GM21367 (cell line): Measurements from ENCODE around the gene DAP3.
"Not testable (repeated sequence)": the region's sequence is repeated elsewhere in the genome, so short reads cannot be mapped to it uniquely, and the experiment has no call there.

Experiments used
- ATAC-seq: cut with Tn5 transposase; IDR thresholded peaks from one replicate; pipeline ENCODE4 v1.9.1; 2021; ENCODE audit not compliant: unreplicated experiment

Gene DAP3

GRCh38 chr1:155715777-155716176 lies 26.9 kb downstream of the DAP3 start:
- ATAC-seq: no peak

- no peak for ATAC-seq
These were observed 28.1 kb downstream of the DAP3 start for GRCh38 chr1:155717041-155717440.

GRCh38 chr1:155718524-155719115 lies 29.7 kb downstream of the DAP3 start:
- ATAC-seq: not testable (repeated sequence)

DNA sequence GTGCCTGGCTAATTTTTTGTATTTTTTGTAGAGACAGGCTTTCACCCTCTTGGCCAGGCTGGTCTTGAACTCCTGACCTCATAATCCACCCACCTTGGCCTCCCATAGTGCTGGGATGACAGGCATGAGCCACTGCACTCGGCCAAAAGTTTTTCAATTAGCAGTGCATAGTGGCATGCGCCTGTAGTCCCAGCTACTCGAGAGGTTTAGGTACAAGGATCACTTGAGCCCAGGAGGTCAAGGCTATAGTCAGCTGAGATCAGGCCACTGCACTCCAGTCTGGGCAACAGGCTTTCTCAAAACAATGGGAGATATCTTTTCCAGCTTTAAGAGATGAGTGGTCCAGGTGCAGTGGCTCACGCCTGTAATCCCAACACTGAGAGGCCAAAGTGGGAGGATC lies 30.8 kb downstream of the DAP3 start:
- ATAC-seq: no peak

- ATAC-seq: no peak
These were observed 36.3 kb downstream of the DAP3 start for GRCh38 chr1:155725142-155725541.

- ATAC-seq: no peak
These were observed 40.4 kb downstream of the DAP3 start for GRCh38 chr1:155729031-155729898.

- no peak for ATAC-seq
These were observed 52.1 kb downstream of the DAP3 start for GRCh38 chr1:155740995-155741394.

DNA sequence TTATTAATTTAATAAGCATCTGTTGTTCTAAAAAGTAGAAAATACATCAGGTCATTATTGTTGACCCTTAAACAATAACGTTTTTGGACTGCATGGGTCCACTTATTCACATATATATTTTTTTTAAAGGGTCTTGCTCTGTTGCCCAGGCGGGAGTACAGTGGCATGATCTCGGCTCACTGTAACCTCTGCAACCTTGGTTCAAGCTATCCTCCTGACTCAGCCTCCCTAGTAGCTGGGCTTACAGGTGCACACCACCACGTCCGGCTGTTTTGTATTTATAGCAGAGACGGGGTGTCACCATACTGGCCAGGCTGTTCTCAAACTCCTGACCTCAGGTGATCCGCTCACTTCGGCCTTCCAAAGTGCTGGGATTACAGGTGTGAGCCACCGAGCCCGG lies 53.0 kb downstream of the DAP3 start:
- no peak for ATAC-seq

- no peak for ATAC-seq
These were observed 55.9 kb downstream of the DAP3 start for GRCh38 chr1:155744711-155745283.

- peak; percentile 83 for ATAC-seq
These were observed 56.7 kb downstream of the DAP3 start for GRCh38 chr1:155745284-155746228.

DNA sequence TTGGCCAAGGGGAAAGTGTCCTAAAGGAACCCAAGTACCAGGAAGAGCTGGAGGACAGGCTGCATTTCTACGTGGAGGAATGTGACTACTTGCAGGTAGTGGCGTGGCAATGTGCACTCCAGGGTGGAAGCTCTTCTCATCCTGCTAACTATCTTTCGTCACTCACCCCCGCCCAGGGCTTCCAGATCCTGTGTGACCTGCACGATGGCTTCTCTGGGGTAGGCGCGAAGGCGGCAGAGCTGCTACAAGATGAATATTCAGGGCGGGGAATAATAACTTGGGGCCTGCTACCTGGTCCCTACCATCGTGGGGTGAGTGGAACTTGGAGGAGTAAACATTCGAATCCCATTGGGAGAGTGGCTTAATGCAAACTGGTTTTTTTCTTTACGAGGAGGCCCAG lies 58.7 kb downstream of the DAP3 start:
- not testable (repeated sequence) for ATAC-seq

DNA sequence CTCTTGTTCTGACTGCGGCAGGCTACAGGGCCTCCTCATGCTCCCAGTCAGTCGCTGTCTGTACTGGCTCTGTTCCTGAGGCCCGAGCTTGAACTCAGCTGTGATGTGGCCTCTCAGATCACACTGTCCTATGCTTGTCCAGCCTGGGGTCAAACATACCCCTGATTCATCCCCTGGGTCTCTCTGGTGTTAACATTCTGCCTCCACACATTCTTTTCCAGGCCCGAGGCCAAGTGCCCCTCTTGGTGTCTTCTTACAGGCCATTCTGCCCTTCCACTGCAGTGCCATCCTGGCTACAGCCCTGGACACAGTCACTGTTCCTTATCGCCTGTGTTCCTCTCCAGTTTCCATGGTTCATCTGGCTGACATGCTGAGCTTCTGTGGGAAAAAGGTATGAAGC lies 59.2 kb downstream of the DAP3 start:
- ATAC-seq: not testable (repeated sequence)

DNA sequence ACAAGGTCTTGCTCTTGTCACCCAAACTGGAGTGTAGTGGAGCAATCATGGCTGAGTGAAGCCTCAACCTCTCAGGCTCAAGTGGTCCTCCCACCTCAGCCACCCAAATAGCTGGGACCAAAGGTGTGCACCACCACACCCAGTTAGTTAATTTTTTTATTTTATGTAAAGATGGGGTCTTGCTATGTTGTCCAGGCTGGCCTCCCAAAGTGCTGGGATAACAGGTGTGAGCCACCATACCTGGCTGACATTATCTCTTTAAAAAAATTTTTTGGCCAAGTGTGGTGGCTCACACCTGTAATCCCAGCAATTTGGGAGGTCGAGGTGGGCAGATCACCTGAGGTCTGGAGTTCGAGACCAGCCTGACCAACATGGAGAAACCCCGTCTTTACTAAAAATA lies 70.1 kb downstream of the DAP3 start:
- ATAC-seq: not testable (repeated sequence)

GRCh38 chr1:155759966-155760630 lies 71.2 kb downstream of the DAP3 start:
- no peak for ATAC-seq

DNA sequence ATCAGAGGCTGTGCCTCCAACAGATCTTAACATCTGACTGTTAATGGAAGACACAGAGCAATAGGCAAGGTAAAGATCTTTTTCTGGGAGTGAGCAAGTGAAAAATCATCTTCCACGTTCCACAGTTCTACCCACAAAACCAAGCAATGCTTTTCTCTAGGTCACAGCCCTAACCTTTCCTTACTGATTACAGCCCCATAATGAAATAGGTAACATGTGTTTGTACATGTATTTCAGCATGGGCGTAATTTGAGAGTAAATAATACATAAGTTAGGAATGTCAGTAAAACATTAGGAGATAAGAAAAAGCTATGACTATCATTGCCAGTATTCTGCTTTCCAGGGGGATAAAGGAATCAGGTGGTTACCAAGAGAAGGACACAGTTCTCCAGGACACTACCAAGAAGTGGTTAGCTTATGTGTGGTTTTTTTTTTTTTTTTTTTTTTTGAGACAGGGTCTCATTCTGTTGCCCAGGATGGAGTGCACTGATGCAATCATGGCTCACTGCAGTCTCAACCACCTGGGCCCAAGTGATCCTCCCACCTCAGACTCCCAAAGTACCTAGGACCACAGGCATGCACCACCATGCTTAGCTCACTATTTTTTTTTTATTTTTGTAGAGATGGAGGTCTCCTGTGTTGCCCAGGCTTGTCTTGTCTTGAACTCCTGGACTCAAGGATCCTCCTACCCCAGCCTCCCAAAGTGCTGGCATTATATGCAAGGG lies 72.0 kb downstream of the DAP3 start:
- no peak for ATAC-seq

- ATAC-seq: no peak
These were observed 73.0 kb downstream of the DAP3 start for GRCh38 chr1:155761736-155762405.

- not testable (repeated sequence) for ATAC-seq
These were observed 74.4 kb downstream of the DAP3 start for GRCh38 chr1:155763090-155763815.

GRCh38 chr1:155763989-155764388 lies 75.1 kb downstream of the DAP3 start:
- not testable (repeated sequence) for ATAC-seq
